Hematopoietic multipotent progenitor cell treated with erythropoietin and hydrocortisone succinate and interleukin-3 and kit ligand, for 6 days (in vitro differentiated cells): ENCODE results near the gene MRPS10.
"Not testable (repeated sequence)": the region's sequence is repeated elsewhere in the genome, so short reads cannot be mapped to it uniquely, and the experiment has no call there.

Experiments used
- DNase-seq: peaks from one replicate; pipeline ENCODE4 v3.0.0-alpha.2; 2015

The MRPS10 gene

GRCh38 chr6:42237857-42238256 is 20.2 kb upstream of the MRPS10 start:
- no peak for DNase-seq

- no peak for DNase-seq
These were observed 19.2 kb upstream of the MRPS10 start for GRCh38 chr6:42236682-42237473.

GRCh38 chr6:42236030-42236429 is 18.4 kb upstream of the MRPS10 start:
- DNase-seq: no peak

GRCh38 chr6:42232035-42232434 is 14.4 kb upstream of the MRPS10 start:
- DNase-seq: no peak

GRCh38 chr6:42230345-42231321 is 13.0 kb upstream of the MRPS10 start:
- peak; percentile 55 for DNase-seq

GRCh38 chr6:42229506-42230119 is 12.0 kb upstream of the MRPS10 start:
- peak; percentile 77 for DNase-seq

- DNase-seq: no peak
These were observed 10.6 kb upstream of the MRPS10 start for GRCh38 chr6:42228305-42228704.

- DNase-seq: no peak
These were observed 9.7 kb upstream of the MRPS10 start for GRCh38 chr6:42227173-42227850.

GRCh38 chr6:42226645-42227143 is 9.0 kb upstream of the MRPS10 start:
- DNase-seq: no peak

GRCh38 chr6:42226161-42226611 is 8.5 kb upstream of the MRPS10 start:
- no peak for DNase-seq

GRCh38 chr6:42225419-42225818 is 7.8 kb upstream of the MRPS10 start:
- DNase-seq: no peak

- no peak for DNase-seq
These were observed 7.3 kb upstream of the MRPS10 start for GRCh38 chr6:42225029-42225339.

- no peak for DNase-seq
These were observed 6.8 kb upstream of the MRPS10 start for GRCh38 chr6:42224222-42225028.

- DNase-seq: no peak
These were observed 4.8 kb upstream of the MRPS10 start for GRCh38 chr6:42222448-42222847.

GRCh38 chr6:42221546-42221945 is 3.9 kb upstream of the MRPS10 start:
- DNase-seq: no peak

- DNase-seq: no peak
These were observed 3.1 kb upstream of the MRPS10 start for GRCh38 chr6:42220807-42221206.

- DNase-seq: peak; percentile 63
These were observed 523 bp downstream of the MRPS10 start for GRCh38 chr6:42217157-42217518.

- not testable (repeated sequence) for DNase-seq
These were observed 1.2 kb downstream of the MRPS10 start for GRCh38 chr6:42216495-42216894.

GRCh38 chr6:42212442-42212841 is 5.2 kb downstream of the MRPS10 start:
- DNase-seq: no peak

- no peak for DNase-seq
These were observed 5.9 kb downstream of the MRPS10 start for GRCh38 chr6:42211726-42212125.

GRCh38 chr6:42210551-42210950 is 7.1 kb downstream of the MRPS10 start:
- DNase-seq: no peak

- DNase-seq: not testable (repeated sequence)
These were observed 10.1 kb downstream of the MRPS10 start for GRCh38 chr6:42207559-42207958.
